Measurements from ENCODE around the gene APPL2.
A peak's percentile ranks its signal among the peaks of the same experiment; 100 is the strongest.

APPL2 gene

GRCh38 chr12:105220150-105220928 is 15.6 kb downstream of the APPL2 start:
- no peak overlapping the region for H3K4me3 ChIP-seq (ENCODE audit: low read length)
- peaks cover 4% of the 10 kb centered on the region for H3K36me3 ChIP-seq (ENCODE audit: control insufficient read depth, insufficient read depth, low read length)
- peak overlapping the region; percentile 54 for H3K9ac ChIP-seq (ENCODE audit: low read length)
- H3K9me3 ChIP-seq (ENCODE audit: control insufficient read depth, low read length) = no peaks in the 10 kb centered on the region
- peaks cover 65% of the 10 kb centered on the region for H3K4me1 ChIP-seq (ENCODE audit: control insufficient read depth, insufficient read depth, low read length)
- H3K27me3 ChIP-seq (ENCODE audit: control insufficient read depth, insufficient read depth, low read length) = no peaks in the 10 kb centered on the region

- Histone ChIP-seq H3K27me3 (ENCODE audit: control insufficient read depth, insufficient read depth, low read length) (no peaks in the 10 kb centered on the region), H3K36me3 (ENCODE audit: control insufficient read depth, insufficient read depth, low read length) (peaks cover 2% of the 10 kb centered on the region), H3K4me1 (ENCODE audit: control insufficient read depth, insufficient read depth, low read length) (peaks cover 72% of the 10 kb centered on the region), H3K9me3 (ENCODE audit: control insufficient read depth, low read length) (no peaks in the 10 kb centered on the region), H3K9ac (ENCODE audit: low read length) (peak overlapping the region; percentile 54), H3K4me3 (ENCODE audit: low read length) (no peak overlapping the region)
Measured at GRCh38 chr12:105219261-105220028, 16.5 kb downstream of the APPL2 start.

- H3K36me3 ChIP-seq (ENCODE audit: control insufficient read depth, insufficient read depth, low read length) = no peaks in the 10 kb centered on the region
- no peaks in the 10 kb centered on the region for H3K9me3 ChIP-seq (ENCODE audit: control insufficient read depth, low read length)
- H3K27me3 ChIP-seq (ENCODE audit: control insufficient read depth, insufficient read depth, low read length) = no peaks in the 10 kb centered on the region
- no peak overlapping the region for H3K4me3 ChIP-seq (ENCODE audit: low read length)
- H3K9ac ChIP-seq (ENCODE audit: low read length) = no peak overlapping the region
- peaks cover 71% of the 10 kb centered on the region for H3K4me1 ChIP-seq (ENCODE audit: control insufficient read depth, insufficient read depth, low read length)
Measured at GRCh38 chr12:105218434-105218833, 17.5 kb downstream of the APPL2 start.

- Histone ChIP-seq H3K9me3 (ENCODE audit: control insufficient read depth, low read length) (no peaks in the 10 kb centered on the region), H3K9ac (ENCODE audit: low read length) (peak overlapping the region; percentile 47), H3K4me1 (ENCODE audit: control insufficient read depth, insufficient read depth, low read length) (peaks cover 37% of the 10 kb centered on the region), H3K4me3 (ENCODE audit: low read length) (no peak overlapping the region), H3K36me3 (ENCODE audit: control insufficient read depth, insufficient read depth, low read length) (no peaks in the 10 kb centered on the region), H3K27me3 (ENCODE audit: control insufficient read depth, insufficient read depth, low read length) (no peaks in the 10 kb centered on the region)
Measured at GRCh38 chr12:105214670-105215375, 21.2 kb downstream of the APPL2 start.

GRCh38 chr12:105214148-105214547 is 21.8 kb downstream of the APPL2 start:
- H3K9ac ChIP-seq (ENCODE audit: low read length) = peak overlapping the region; percentile 51
- H3K36me3 ChIP-seq (ENCODE audit: control insufficient read depth, insufficient read depth, low read length) = no peaks in the 10 kb centered on the region
- H3K4me3 ChIP-seq (ENCODE audit: low read length) = no peak overlapping the region
- H3K27me3 ChIP-seq (ENCODE audit: control insufficient read depth, insufficient read depth, low read length) = no peaks in the 10 kb centered on the region
- no peaks in the 10 kb centered on the region for H3K9me3 ChIP-seq (ENCODE audit: control insufficient read depth, low read length)
- peaks cover 31% of the 10 kb centered on the region for H3K4me1 ChIP-seq (ENCODE audit: control insufficient read depth, insufficient read depth, low read length)

- H3K36me3 ChIP-seq (ENCODE audit: control insufficient read depth, insufficient read depth, low read length) = no peaks in the 10 kb centered on the region
- H3K9ac ChIP-seq (ENCODE audit: low read length) = no peak overlapping the region
- H3K27me3 ChIP-seq (ENCODE audit: control insufficient read depth, insufficient read depth, low read length) = no peaks in the 10 kb centered on the region
- H3K4me3 ChIP-seq (ENCODE audit: low read length) = no peak overlapping the region
- H3K9me3 ChIP-seq (ENCODE audit: control insufficient read depth, low read length) = no peaks in the 10 kb centered on the region
- H3K4me1 ChIP-seq (ENCODE audit: control insufficient read depth, insufficient read depth, low read length) = peaks cover 20% of the 10 kb centered on the region
Measured at GRCh38 chr12:105212438-105212837, 23.5 kb downstream of the APPL2 start.

- Histone ChIP-seq H3K36me3 (ENCODE audit: control insufficient read depth, insufficient read depth, low read length) (peaks cover 16% of the 10 kb centered on the region), H3K9ac (ENCODE audit: low read length) (no peak overlapping the region), H3K9me3 (ENCODE audit: control insufficient read depth, low read length) (no peaks in the 10 kb centered on the region), H3K4me3 (ENCODE audit: low read length) (no peak overlapping the region), H3K4me1 (ENCODE audit: control insufficient read depth, insufficient read depth, low read length) (peaks cover 6% of the 10 kb centered on the region), H3K27me3 (ENCODE audit: control insufficient read depth, insufficient read depth, low read length) (no peaks in the 10 kb centered on the region)
Measured at GRCh38 chr12:105209091-105209490, 26.9 kb downstream of the APPL2 start.

- H3K4me3 ChIP-seq (ENCODE audit: low read length) = no peak overlapping the region
- peaks cover 16% of the 10 kb centered on the region for H3K36me3 ChIP-seq (ENCODE audit: control insufficient read depth, insufficient read depth, low read length)
Measured at GRCh38 chr12:105206686-105207374, 29.1 kb downstream of the APPL2 start.

GRCh38 chr12:105205322-105206048 is 30.5 kb downstream of the APPL2 start:
- Histone ChIP-seq H3K36me3 (ENCODE audit: control insufficient read depth, insufficient read depth, low read length) (peaks cover 16% of the 10 kb centered on the region), H3K4me3 (ENCODE audit: low read length) (no peak overlapping the region), H3K9me3 (ENCODE audit: control insufficient read depth, low read length) (no peaks in the 10 kb centered on the region), H3K9ac (ENCODE audit: low read length) (no peak overlapping the region), H3K4me1 (ENCODE audit: control insufficient read depth, insufficient read depth, low read length) (no peaks in the 10 kb centered on the region), H3K27me3 (ENCODE audit: control insufficient read depth, insufficient read depth, low read length) (no peaks in the 10 kb centered on the region)

More at GRCh38 chr12:105206686-105207374, 29.1 kb downstream of the APPL2 start:
- no peaks in the 10 kb centered on the region for H3K4me1 ChIP-seq (ENCODE audit: control insufficient read depth, insufficient read depth, low read length)
- no peaks in the 10 kb centered on the region for H3K9me3 ChIP-seq (ENCODE audit: control insufficient read depth, low read length)
- no peaks in the 10 kb centered on the region for H3K27me3 ChIP-seq (ENCODE audit: control insufficient read depth, insufficient read depth, low read length)
- no peak overlapping the region for H3K9ac ChIP-seq (ENCODE audit: low read length)

- no peaks in the 10 kb centered on the region for H3K9me3 ChIP-seq (ENCODE audit: control insufficient read depth, low read length)
- no peak overlapping the region for H3K9ac ChIP-seq (ENCODE audit: low read length)
- no peaks in the 10 kb centered on the region for H3K4me1 ChIP-seq (ENCODE audit: control insufficient read depth, insufficient read depth, low read length)
- no peaks in the 10 kb centered on the region for H3K27me3 ChIP-seq (ENCODE audit: control insufficient read depth, insufficient read depth, low read length)
- peaks cover 16% of the 10 kb centered on the region for H3K36me3 ChIP-seq (ENCODE audit: control insufficient read depth, insufficient read depth, low read length)
- no peak overlapping the region for H3K4me3 ChIP-seq (ENCODE audit: low read length)
Measured at GRCh38 chr12:105204916-105205315, 31.1 kb downstream of the APPL2 start.

- H3K4me3 ChIP-seq (ENCODE audit: low read length) = no peak overlapping the region
- peaks cover 19% of the 10 kb centered on the region for H3K36me3 ChIP-seq (ENCODE audit: control insufficient read depth, insufficient read depth, low read length)
- no peak overlapping the region for H3K9ac ChIP-seq (ENCODE audit: low read length)
- H3K4me1 ChIP-seq (ENCODE audit: control insufficient read depth, insufficient read depth, low read length) = no peaks in the 10 kb centered on the region
- H3K27me3 ChIP-seq (ENCODE audit: control insufficient read depth, insufficient read depth, low read length) = no peaks in the 10 kb centered on the region
- H3K9me3 ChIP-seq (ENCODE audit: control insufficient read depth, low read length) = no peaks in the 10 kb centered on the region
Measured at GRCh38 chr12:105204127-105204526, 31.8 kb downstream of the APPL2 start.

Data from mucosa of stomach (tissue), 1 donor.